Measurements from ENCODE around the gene TUBB4A.

TUBB4A gene

GRCh38 chr19:6516659-6517291, 14.7 kb upstream of the TUBB4A start:
- H3K4me1 ChIP-seq (ENCODE audit: low read length), result peaks cover 41% of the 10 kb centered on the region
- peak overlapping the region; percentile 55; the same call in 1 of the 2 replicates for H2AFZ ChIP-seq (ENCODE audit: low read depth, low read length)
- peak overlapping the region; percentile 80 for H3K27ac ChIP-seq (ENCODE audit: low read length)
- H3K9ac ChIP-seq (ENCODE audit: low read length), result peak overlapping the region; percentile 77
- H4K20me1 ChIP-seq (ENCODE audit: insufficient read depth, low read length), result no peaks in the 10 kb centered on the region
- H3K4me2 ChIP-seq (ENCODE audit: low read length), result peak overlapping the region; percentile 65
- TF ChIP-seq EZH2phosphoT487 (IDR thresholded peaks at IDR 0.05; ENCODE audit: low read depth) (no peak), CTCF (IDR thresholded peaks at IDR 0.05; ENCODE audit: low read depth, low read length) (peak; percentile 99)
- H3K27me3 ChIP-seq (ENCODE audit: low read depth, low read length), result no peaks in the 10 kb centered on the region
- no peaks in the 10 kb centered on the region for H3K36me3 ChIP-seq (replicated peaks; ENCODE audit: low read depth, low read length)
- H3K79me2 ChIP-seq (ENCODE audit: low read length), result no peaks in the 10 kb centered on the region
- no peaks in the 10 kb centered on the region for H3K9me3 ChIP-seq (ENCODE audit: insufficient read depth, low read length)
- H3K4me3 ChIP-seq (ENCODE audit: low read length), result peak overlapping the region; percentile 80

- Histone ChIP-seq H3K9ac (ENCODE audit: low read length) (peak overlapping the region; percentile 77), H3K36me3 (replicated peaks; ENCODE audit: low read depth, low read length) (no peaks in the 10 kb centered on the region), H3K27me3 (ENCODE audit: low read depth, low read length) (no peaks in the 10 kb centered on the region), H3K27ac (ENCODE audit: low read length) (peak overlapping the region; percentile 80), H2AFZ (ENCODE audit: low read depth, low read length) (peak overlapping the region; percentile 55; the same call in 1 of the 2 replicates), H3K4me2 (ENCODE audit: low read length) (peak overlapping the region; percentile 65), H4K20me1 (ENCODE audit: insufficient read depth, low read length) (no peaks in the 10 kb centered on the region), H3K4me1 (ENCODE audit: low read length) (peaks cover 38% of the 10 kb centered on the region), H3K79me2 (ENCODE audit: low read length) (no peaks in the 10 kb centered on the region), H3K9me3 (ENCODE audit: insufficient read depth, low read length) (no peaks in the 10 kb centered on the region), H3K4me3 (ENCODE audit: low read length) (peak overlapping the region; percentile 80)
- no peak for TF ChIP-seq EZH2phosphoT487 (IDR thresholded peaks at IDR 0.05; ENCODE audit: low read depth)
- no peak for TF ChIP-seq CTCF (IDR thresholded peaks at IDR 0.05; ENCODE audit: low read depth, low read length)
Observed at GRCh38 chr19:6516018-6516658, 14.0 kb upstream of the TUBB4A start.

GRCh38 chr19:6514926-6515544, 12.9 kb upstream of the TUBB4A start:
- Histone ChIP-seq H4K20me1 (ENCODE audit: insufficient read depth, low read length) (no peaks in the 10 kb centered on the region), H3K9me3 (ENCODE audit: insufficient read depth, low read length) (no peaks in the 10 kb centered on the region), H3K9ac (ENCODE audit: low read length) (no peak overlapping the region), H2AFZ (ENCODE audit: low read depth, low read length) (no peak overlapping the region), H3K4me1 (ENCODE audit: low read length) (peaks cover 30% of the 10 kb centered on the region), H3K4me2 (ENCODE audit: low read length) (no peak overlapping the region), H3K27me3 (ENCODE audit: low read depth, low read length) (no peaks in the 10 kb centered on the region), H3K4me3 (ENCODE audit: low read length) (no peak overlapping the region), H3K27ac (ENCODE audit: low read length) (no peak overlapping the region), H3K79me2 (ENCODE audit: low read length) (no peaks in the 10 kb centered on the region), H3K36me3 (replicated peaks; ENCODE audit: low read depth, low read length) (no peaks in the 10 kb centered on the region)
- TF ChIP-seq CTCF (IDR thresholded peaks at IDR 0.05; ENCODE audit: low read depth, low read length) (no peak), EZH2phosphoT487 (IDR thresholded peaks at IDR 0.05; ENCODE audit: low read depth) (no peak)

- TF ChIP-seq CTCF (IDR thresholded peaks at IDR 0.05; ENCODE audit: low read depth, low read length), result no peak
- TF ChIP-seq EZH2phosphoT487 (IDR thresholded peaks at IDR 0.05; ENCODE audit: low read depth), result no peak
- H3K27ac ChIP-seq (ENCODE audit: low read length), result no peak overlapping the region
Observed at GRCh38 chr19:6514089-6514488, 12.0 kb upstream of the TUBB4A start.

More at GRCh38 chr19:6514089-6514488, 12.0 kb upstream of the TUBB4A start:
- H3K9me3 ChIP-seq (ENCODE audit: insufficient read depth, low read length), result no peaks in the 10 kb centered on the region
- H3K4me1 ChIP-seq (ENCODE audit: low read length), result peaks cover 21% of the 10 kb centered on the region
- no peaks in the 10 kb centered on the region for H3K36me3 ChIP-seq (replicated peaks; ENCODE audit: low read depth, low read length)
- no peak overlapping the region for H3K4me3 ChIP-seq (ENCODE audit: low read length)
- H3K79me2 ChIP-seq (ENCODE audit: low read length), result no peaks in the 10 kb centered on the region
- H3K4me2 ChIP-seq (ENCODE audit: low read length), result no peak overlapping the region
- H3K27me3 ChIP-seq (ENCODE audit: low read depth, low read length), result no peaks in the 10 kb centered on the region
- H3K9ac ChIP-seq (ENCODE audit: low read length), result no peak overlapping the region
- H4K20me1 ChIP-seq (ENCODE audit: insufficient read depth, low read length), result no peaks in the 10 kb centered on the region
- no peak overlapping the region for H2AFZ ChIP-seq (ENCODE audit: low read depth, low read length)
